IMR-90 (cell line): ENCODE results near the gene GABPB1. TPM values are rescaled to one million over a fixed set of nuclear protein-coding genes. Genes with fewer than 3 reads are reported as not detected.
A peak's percentile ranks its signal among the peaks of the same experiment; 100 is the strongest.

Experiments
- ATAC-seq: fragments of 200-7000 bp; cut with Tn5 transposase; 2 replicates; pipeline ENCODE4 v1.9.1; 2020; ENCODE audit warnings: low read depth, mild to moderate bottlenecking, moderate library complexity
- BruUV-seq: library from RNA; stranded (reverse); fragments of 400-500 nt; replicated peaks from 2 replicates; lab custom pipeline; 2021; lab: Mats Ljungman, UMichigan
- CTCF ChIA-PET: fragments of 300-600 bp; formaldehyde crosslinking; extraction: SDS; loops from one replicate; lab custom pipeline; 2021; ENCODE audit warnings: antibody characterized with exemption; lab: Yijun Ruan, JAX
- POLR2A ChIA-PET: fragments of 300-600 bp; sonication (Branson Sonifier 250); formaldehyde crosslinking; loops from one replicate; lab custom pipeline; 2022; ENCODE audit warnings: antibody characterized with exemption; ENCODE audit not compliant: unreplicated experiment; lab: Charles Lee
- DNase-seq: peaks from one replicate; pipeline ENCODE4 v3.0.0; 2013
- H2AFZ ChIP-seq: replicated peaks from 2 replicates; pipeline ENCODE3; 2013; ENCODE audit warnings: low read length, mild to moderate bottlenecking; ENCODE audit not compliant: poor library complexity
- H2AK5ac ChIP-seq: 2 replicates; pipeline ENCODE4 v1.6.1; 2013; ENCODE audit warnings: low read depth, low read length, inconsistent platforms
- H2AK9ac ChIP-seq: replicated peaks from 2 replicates; pipeline ENCODE3; 2013; ENCODE audit warnings: mild to moderate bottlenecking, low read depth, low read length, moderate library complexity; ENCODE audit not compliant: poor library complexity
- H2BK120ac ChIP-seq: 2 replicates; pipeline ENCODE4 v1.6.1; 2013; ENCODE audit warnings: low read depth, low read length, inconsistent platforms
- H2BK15ac ChIP-seq: 3 replicates; pipeline ENCODE4 v1.6.1; 2013; ENCODE audit warnings: low read depth, low read length, inconsistent platforms
- H2BK20ac ChIP-seq: 2 replicates; pipeline ENCODE4 v1.6.1; 2013; ENCODE audit warnings: low read depth, mild to moderate bottlenecking, inconsistent platforms, low read length, moderate library complexity
- H2BK5ac ChIP-seq: 2 replicates; pipeline ENCODE4 v1.6.1; 2013; ENCODE audit warnings: mild to moderate bottlenecking, low read depth, low read length, inconsistent platforms; ENCODE audit not compliant: poor library complexity, severe bottlenecking
- H3K14ac ChIP-seq: replicated peaks from 2 replicates; pipeline ENCODE4 v1.6.1; 2013; ENCODE audit warnings: low read depth, low read length, inconsistent platforms
- H3K18ac ChIP-seq: 2 replicates; pipeline ENCODE4 v1.6.1; 2013; ENCODE audit warnings: low read depth, low read length, control low read depth
- H3K23ac ChIP-seq: 2 replicates; pipeline ENCODE4 v1.6.1; 2013; ENCODE audit warnings: low read depth, low read length, inconsistent platforms
- H3K27ac ChIP-seq: 2 replicates; pipeline ENCODE4 v1.5.1; 2013; ENCODE audit warnings: mild to moderate bottlenecking, control low read depth, low read length; ENCODE audit not compliant: insufficient read depth
- H3K27me3 ChIP-seq: 2 replicates; pipeline ENCODE4 v1.6.1; 2013; ENCODE audit warnings: low read length; ENCODE audit not compliant: control insufficient read depth, insufficient read depth
- H3K36me3 ChIP-seq: 2 replicates; pipeline ENCODE4 v1.6.1; 2013; ENCODE audit warnings: low read length, mixed read lengths; ENCODE audit not compliant: control insufficient read depth, insufficient read depth
- H3K4ac ChIP-seq: 2 replicates; pipeline ENCODE4 v1.6.1; 2013; ENCODE audit warnings: low read depth, low read length, inconsistent platforms
- H3K4me1 ChIP-seq: 2 replicates; pipeline ENCODE4 v1.6.1; 2013; ENCODE audit warnings: low read length, mixed read lengths; ENCODE audit not compliant: control insufficient read depth, insufficient read depth
- H3K4me2 ChIP-seq: 2 replicates; pipeline ENCODE4 v1.6.1; 2013; ENCODE audit warnings: low read depth, mild to moderate bottlenecking, control low read depth, low read length, moderate library complexity
- H3K4me3 ChIP-seq: 2 replicates; pipeline ENCODE4 v1.5.1; 2013; ENCODE audit warnings: low read depth, mild to moderate bottlenecking, control low read depth, low read length, moderate library complexity; ENCODE audit not compliant: insufficient read depth
- H3K56ac ChIP-seq: 2 replicates; pipeline ENCODE4 v1.6.1; 2013; ENCODE audit warnings: low read length, inconsistent platforms; ENCODE audit not compliant: insufficient read depth; ENCODE audit errors: extremely low read depth
- H3K79me1 ChIP-seq, 2 experiments: 2 replicates each; pipeline ENCODE4 v1.6.1; 2013; ENCODE audit warnings: low read length in 2 of 2, inconsistent platforms in 1 of 2, low read depth in 1 of 2
- H3K9ac ChIP-seq: 2 replicates; pipeline ENCODE4 v1.6.1; 2013; ENCODE audit warnings: low read depth, low read length, control low read depth
- H3K9me1 ChIP-seq: 2 replicates; pipeline ENCODE4 v1.6.1; 2013; ENCODE audit warnings: low read length, inconsistent platforms; ENCODE audit not compliant: insufficient read depth
- H3K9me3 ChIP-seq: 2 replicates; pipeline ENCODE4 v1.6.1; 2013; ENCODE audit warnings: low read length; ENCODE audit not compliant: control insufficient read depth, insufficient read depth
- H4K20me1 ChIP-seq: 2 replicates; pipeline ENCODE4 v1.6.1; 2013; ENCODE audit warnings: low read length, inconsistent platforms; ENCODE audit not compliant: insufficient read depth
- H4K5ac ChIP-seq: 2 replicates; pipeline ENCODE4 v1.6.1; 2013; ENCODE audit warnings: mild to moderate bottlenecking, low read depth, low read length, control low read depth
- H4K8ac ChIP-seq, 2 experiments: 2 replicates each; pipeline ENCODE4 v1.6.1; 2013; ENCODE audit warnings: low read depth in 2 of 2, low read length in 2 of 2, control low read depth in 1 of 2, inconsistent platforms in 1 of 2
- H4K91ac ChIP-seq: 2 replicates; pipeline ENCODE4 v1.6.1; 2013; ENCODE audit warnings: low read depth, low read length, inconsistent platforms; ENCODE audit not compliant: insufficient read depth
- CHD1 ChIP-seq: IDR thresholded peaks from 2 replicates; pipeline ENCODE4 v1.6.1; 2012; ENCODE audit warnings: low read depth, low read length, improper control_type of control experiment
- MAFK ChIP-seq: IDR thresholded peaks from 2 replicates; pipeline ENCODE4 v1.6.1; 2012; ENCODE audit warnings: low read depth, low read length, improper control_type of control experiment
- WGBS, 2 experiments: methylation state at CpG; one replicate each; pipeline versions ENCODE4 v1.1.5 to v1.1.7; 2013; ENCODE audit warnings: missing lambda C conversion rate in 2 of 2; ENCODE audit not compliant: insufficient read length in 1 of 2; ENCODE audit errors: extremely low coverage in 2 of 2; 5-methylcytosine and 5-hydroxymethylcytosine counted together
- dilution Hi-C: fragments of 300-500 bp; cut with HindIII; formaldehyde crosslinking; loops from one replicate; pipeline ENCODE4 v1.14.3; 2018; ENCODE audit warnings: low sequenced_read_pairs; ENCODE audit not compliant: unreplicated experiment
- in situ Hi-C: fragments of 300-500 bp; cut with MboI; formaldehyde crosslinking; loops from 3 replicates; pipeline ENCODE4 v1.14.3; 2019; ENCODE audit warnings: low sequenced_read_pairs, inconsistent platforms, mixed read lengths
- intact Hi-C: fragments of 100-400 bp; cut with micrococcal nuclease; formaldehyde crosslinking; loops from 2 replicates; pipeline ENCODE4 v1.10.0; 2022
- polyA plus RNA-seq, 3 experiments: library from polyadenylated mRNA; depleted of rRNA; stranded (reverse); fragments of >200 nt; gene quantifications; 2 replicates each; pipeline ENCODE4 v1.2.3, GENCODE V29; 2012; ENCODE audit warnings: low replicate concordance in 1 of 3
- total RNA-seq: library from RNA; depleted of rRNA; stranded (reverse); fragments of >200 nt; gene quantifications from 2 replicates; pipeline ENCODE4 v1.2.3, GENCODE V29; 2012

The GABPB1 gene
- total and polyA plus RNA-seq, 2 of the 4 experiments (the other 2 are of a cell fraction): 26.3 to 89.3 TPM

DNA sequence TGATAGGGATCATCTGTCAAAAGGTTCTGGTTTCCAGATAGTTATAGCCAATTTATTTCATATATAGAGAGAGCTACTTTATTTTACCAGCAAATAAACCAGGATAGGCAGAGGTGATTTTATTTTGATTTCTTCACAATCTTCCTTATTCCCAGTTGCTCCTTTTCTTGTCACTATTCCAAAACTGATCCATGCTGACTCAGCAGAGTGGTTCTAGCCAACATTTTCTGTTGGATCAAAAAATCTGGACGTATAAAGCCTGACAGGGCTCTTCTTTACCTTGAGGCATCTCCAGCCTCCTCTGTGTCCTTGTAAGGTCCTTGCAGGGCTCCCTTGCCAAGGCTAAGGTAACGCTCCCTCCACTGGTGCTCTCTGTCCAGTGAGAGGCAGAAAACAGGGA lies 105.3 kb downstream of the GABPB1 start:
- H3K4me3 ChIP-seq: no peak overlapping the region
- no peak overlapping the region for H3K9ac ChIP-seq
- H3K14ac ChIP-seq: no peak overlapping the region
- ChIA-PET CTCF (no interaction called here), POLR2A (no interaction called here)
- peaks cover 2% of the 10 kb centered on the region; the same call in 1 of the 2 replicates for H3K4me1 ChIP-seq
- intact Hi-C loops: no loop called here
- H2BK15ac ChIP-seq: no peak overlapping the region
- no peaks in the 10 kb centered on the region for H3K9me3 ChIP-seq
- H3K79me1 ChIP-seq: no peaks in the 10 kb centered on the region
- no peak overlapping the region for H2AFZ ChIP-seq
- ATAC-seq (no peak), DNase-seq (no peak)
- H2BK5ac ChIP-seq: no peak overlapping the region
- H4K91ac ChIP-seq: no peak overlapping the region
- no peaks in the 10 kb centered on the region for H4K20me1 ChIP-seq
- H2AK9ac ChIP-seq: no peak overlapping the region
- no peak overlapping the region for H3K23ac ChIP-seq
- no peak overlapping the region for H3K4me2 ChIP-seq
- H4K5ac ChIP-seq: no peak overlapping the region
- H3K27me3 ChIP-seq: peaks cover 16% of the 10 kb centered on the region
- no peak overlapping the region for H2BK20ac ChIP-seq
- 100% methylated on average over 1 of the region's 2 CpGs; no CpG with 5 or more reads in 1 of the 2 experiments for WGBS, 2 experiments
- no peak overlapping the region for H3K18ac ChIP-seq
- no peak overlapping the region for H2BK120ac ChIP-seq
- H4K8ac ChIP-seq: no peak overlapping the region
- in situ Hi-C loops: no loop called here
- H3K56ac ChIP-seq: no peak overlapping the region
- H2AK5ac ChIP-seq: no peak overlapping the region
- H3K9me1 ChIP-seq: peaks cover 6% of the 10 kb centered on the region; the same call in 1 of the 2 replicates
- H3K36me3 ChIP-seq: no peaks in the 10 kb centered on the region
- dilution Hi-C loops: no loop called here
- H3K27ac ChIP-seq: no peak overlapping the region
- no peak overlapping the region for H3K4ac ChIP-seq
- no TSS peak for BruUV-seq
- TF ChIP-seq CHD1 (no peak), MAFK (peak; percentile 95)
